B cell (primary cell): Measurements from ENCODE around the gene PLCB1.

Source experiments
- EZH2 ChIP-seq: IDR thresholded peaks from 2 replicates; pipeline ENCODE4 v1.6.1; 2012; ENCODE audit warnings: borderline replicate concordance, low read depth, mild to moderate bottlenecking, moderate library complexity, low read length; ENCODE audit not compliant: insufficient read depth, poor library complexity, severe bottlenecking
- TF ChIP-seq, protein P1 (sequence below): fragments of 200-600 bp; IDR thresholded peaks from one replicate; pipeline ENCODE4 v1.8.0; 2022; ENCODE audit warnings: antibody characterized with exemption, mild to moderate bottlenecking

DNA sequence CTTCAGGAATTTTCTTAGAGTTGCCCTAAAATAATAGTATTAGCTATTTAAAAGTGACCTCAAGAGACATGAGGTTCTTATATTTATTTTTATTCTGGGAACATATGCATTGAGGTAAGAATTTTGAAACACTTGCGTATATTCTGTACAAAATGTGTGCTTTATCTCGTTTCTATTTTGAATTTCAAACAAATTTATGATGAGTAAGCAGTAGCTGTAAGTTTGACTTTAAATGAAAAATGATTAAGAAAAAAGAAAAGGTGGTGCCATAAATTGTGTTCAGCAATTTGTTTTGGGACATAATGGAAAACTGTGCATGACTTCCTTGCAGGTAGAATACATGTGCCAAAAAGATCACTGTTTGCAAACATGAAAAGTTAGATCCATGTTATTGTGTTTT is 503.8 kb downstream of the PLCB1 start:
- TF ChIP-seq, protein P1, sequence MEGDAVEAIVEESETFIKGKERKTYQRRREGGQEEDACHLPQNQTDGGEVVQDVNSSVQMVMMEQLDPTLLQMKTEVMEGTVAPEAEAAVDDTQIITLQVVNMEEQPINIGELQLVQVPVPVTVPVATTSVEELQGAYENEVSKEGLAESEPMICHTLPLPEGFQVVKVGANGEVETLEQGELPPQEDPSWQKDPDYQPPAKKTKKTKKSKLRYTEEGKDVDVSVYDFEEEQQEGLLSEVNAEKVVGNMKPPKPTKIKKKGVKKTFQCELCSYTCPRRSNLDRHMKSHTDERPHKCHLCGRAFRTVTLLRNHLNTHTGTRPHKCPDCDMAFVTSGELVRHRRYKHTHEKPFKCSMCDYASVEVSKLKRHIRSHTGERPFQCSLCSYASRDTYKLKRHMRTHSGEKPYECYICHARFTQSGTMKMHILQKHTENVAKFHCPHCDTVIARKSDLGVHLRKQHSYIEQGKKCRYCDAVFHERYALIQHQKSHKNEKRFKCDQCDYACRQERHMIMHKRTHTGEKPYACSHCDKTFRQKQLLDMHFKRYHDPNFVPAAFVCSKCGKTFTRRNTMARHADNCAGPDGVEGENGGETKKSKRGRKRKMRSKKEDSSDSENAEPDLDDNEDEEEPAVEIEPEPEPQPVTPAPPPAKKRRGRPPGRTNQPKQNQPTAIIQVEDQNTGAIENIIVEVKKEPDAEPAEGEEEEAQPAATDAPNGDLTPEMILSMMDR, result no peak
- TF ChIP-seq EZH2, result no peak
